ENCODE data around the gene ANXA6. TPM values are rescaled to one million over a fixed set of nuclear protein-coding genes. Genes with fewer than 3 reads are reported as not detected.

ANXA6 gene
- total RNA-seq, 2 experiments from 2014 or later, result 322 to 332 TPM

GRCh38 chr5:151140686-151141459 is 16.7 kb downstream of the ANXA6 start:
- ChIA-PET POLR2A (interaction anchor here (0.6 to 2.2 kb wide), 6 partner anchors 10 to 93 kb away, joined by 3 to 14 read pairs (median 4); no protein-coding TSS in a partner anchor), CTCF (interaction anchor here (0.8 to 19.2 kb wide), 11 partner anchors 10 to 377 kb away, joined by 3 to 216 read pairs (median 6); partner anchors contain the start of genes ANXA6 and TNIP1)

DNA sequence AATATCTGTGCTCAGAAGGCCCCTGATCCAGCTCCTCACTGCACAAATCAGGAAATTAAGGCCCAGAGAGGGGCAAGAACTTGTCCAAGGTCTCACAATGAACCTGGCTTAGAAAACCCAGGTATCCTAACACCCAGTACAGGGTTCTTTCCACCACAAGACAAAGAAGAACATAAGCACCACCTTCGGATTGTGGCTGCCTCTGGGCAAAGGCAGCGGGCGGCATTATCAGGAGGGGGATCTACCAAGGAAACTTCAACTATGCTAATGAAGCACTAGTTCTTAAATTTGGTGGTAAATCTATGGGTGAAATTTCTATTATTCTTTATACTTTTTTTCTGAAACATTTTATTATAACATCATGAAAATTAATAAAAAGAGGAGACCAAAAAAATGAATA is 17.9 kb downstream of the ANXA6 start:
- no peaks in the 10 kb centered on the region for H3K27me3 Mint-ChIP-seq
- H3K27ac Mint-ChIP-seq, result no peak overlapping the region
- DNase-seq (no peak), ATAC-seq (no peak)
- H3K36me3 Mint-ChIP-seq (ENCODE audit: low read depth), result peaks cover 67% of the 10 kb centered on the region
- ChIA-PET CTCF (interaction anchor here (0.6 to 27.2 kb wide), 7 partner anchors 9 to 357 kb away, joined by 3 to 685 read pairs (median 4); no protein-coding TSS in a partner anchor), POLR2A (no interaction called here)
- no peak overlapping the region for H3K4me3 Mint-ChIP-seq
- peaks cover 68% of the 10 kb centered on the region for H3K4me1 Mint-ChIP-seq
- no peaks in the 10 kb centered on the region for H3K9me3 Mint-ChIP-seq (ENCODE audit: low read depth)
- intact Hi-C loops (cut with DNase I, micrococcal nuclease), result no loop called here

More at GRCh38 chr5:151140686-151141459, 16.7 kb downstream of the ANXA6 start:
- ATAC-seq (no peak), DNase-seq (no peak)
- no peaks in the 10 kb centered on the region for H3K9me3 Mint-ChIP-seq (ENCODE audit: low read depth)
- peaks cover 78% of the 10 kb centered on the region for H3K4me1 Mint-ChIP-seq
- H3K27me3 Mint-ChIP-seq, result no peaks in the 10 kb centered on the region
- H3K27ac Mint-ChIP-seq, result peak overlapping the region; percentile 82
- intact Hi-C loops (cut with DNase I, micrococcal nuclease), result no loop called here
- H3K4me3 Mint-ChIP-seq, result peak overlapping the region; percentile 64
- H3K36me3 Mint-ChIP-seq (ENCODE audit: low read depth), result peaks cover 63% of the 10 kb centered on the region

- no peaks in the 10 kb centered on the region for H3K9me3 Mint-ChIP-seq (ENCODE audit: low read depth)
- H3K27me3 Mint-ChIP-seq, result no peaks in the 10 kb centered on the region
- peaks cover 73% of the 10 kb centered on the region for H3K36me3 Mint-ChIP-seq (ENCODE audit: low read depth)
- no peak for ATAC-seq
- ChIA-PET CTCF (interaction anchor here (0.6 to 27.2 kb wide), 6 partner anchors 9 to 357 kb away, joined by 3 to 685 read pairs (median 5); no protein-coding TSS in a partner anchor), POLR2A (no interaction called here)
- H3K27ac Mint-ChIP-seq, result peak overlapping the region; percentile 73
- no peak for DNase-seq
- intact Hi-C loops (cut with DNase I, micrococcal nuclease), result no loop called here
- H3K4me1 Mint-ChIP-seq, result peaks cover 64% of the 10 kb centered on the region
- no peak overlapping the region for H3K4me3 Mint-ChIP-seq
Observed at GRCh38 chr5:151139015-151139414, 18.6 kb downstream of the ANXA6 start.

DNA sequence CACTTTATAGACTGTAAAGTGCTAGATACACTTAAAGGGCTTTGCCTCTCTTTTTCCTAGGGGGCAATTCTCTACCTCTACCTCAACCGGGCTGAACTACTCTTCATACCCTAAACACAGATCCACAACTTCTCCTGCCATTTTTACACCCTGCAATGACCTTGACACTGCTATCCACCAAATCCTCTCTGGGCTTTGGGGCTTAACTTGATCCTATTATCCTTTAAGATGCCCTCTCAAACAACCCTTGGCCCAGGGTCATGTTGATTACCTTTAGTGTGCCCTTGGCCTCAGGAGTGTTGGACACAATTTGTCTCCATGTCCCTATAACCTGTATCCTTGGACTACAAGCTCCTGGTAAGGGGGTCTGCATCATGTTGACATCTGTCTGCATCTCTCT is 19.5 kb downstream of the ANXA6 start:
- POLR2A ChIA-PET, result no interaction called here
- no peak overlapping the region for H3K4me3 Mint-ChIP-seq
- no peaks in the 10 kb centered on the region for H3K27me3 Mint-ChIP-seq
- H3K36me3 Mint-ChIP-seq (ENCODE audit: low read depth), result peaks cover 77% of the 10 kb centered on the region
- H3K4me1 Mint-ChIP-seq, result peaks cover 62% of the 10 kb centered on the region
- ATAC-seq (no peak), DNase-seq (no peak)
- CTCF ChIA-PET, result interaction anchor here (0.6 to 27.2 kb wide), 4 partner anchors 11 to 253 kb away, joined by 3 to 685 read pairs (median 110); no protein-coding TSS in a partner anchor
- H3K27ac Mint-ChIP-seq, result peak overlapping the region; percentile 73
- intact Hi-C loops (cut with DNase I, micrococcal nuclease), result no loop called here
- no peaks in the 10 kb centered on the region for H3K9me3 Mint-ChIP-seq (ENCODE audit: low read depth)

- H3K36me3 Mint-ChIP-seq (ENCODE audit: low read depth), result peaks cover 81% of the 10 kb centered on the region
- no peaks in the 10 kb centered on the region for H3K9me3 Mint-ChIP-seq (ENCODE audit: low read depth)
- no peak overlapping the region for H3K4me3 Mint-ChIP-seq
- DNase-seq (no peak), ATAC-seq (no peak)
- ChIA-PET POLR2A (no interaction called here), CTCF (interaction anchor here (1.8 to 27.2 kb wide), 3 partner anchors 10 to 30 kb away, joined by 5 to 685 read pairs (median 216); no protein-coding TSS in a partner anchor)
- no peaks in the 10 kb centered on the region for H3K27me3 Mint-ChIP-seq
- H3K4me1 Mint-ChIP-seq, result peaks cover 60% of the 10 kb centered on the region
- peak overlapping the region; percentile 28 for H3K27ac Mint-ChIP-seq
- intact Hi-C loops (cut with DNase I, micrococcal nuclease), result no loop called here
Observed at GRCh38 chr5:151137067-151137825, 20.3 kb downstream of the ANXA6 start.

- H3K36me3 Mint-ChIP-seq (ENCODE audit: low read depth), result peaks cover 92% of the 10 kb centered on the region
- H3K27me3 Mint-ChIP-seq, result no peaks in the 10 kb centered on the region
- ATAC-seq (no peak), DNase-seq (no peak)
- H3K9me3 Mint-ChIP-seq (ENCODE audit: low read depth), result no peaks in the 10 kb centered on the region
- peaks cover 60% of the 10 kb centered on the region for H3K4me1 Mint-ChIP-seq
- no peak overlapping the region for H3K27ac Mint-ChIP-seq
- intact Hi-C loops (cut with DNase I, micrococcal nuclease), result no loop called here
- CTCF ChIA-PET, result interaction anchor here (0.7 to 27.2 kb wide), 4 partner anchors 7 to 33 kb away, joined by 3 to 685 read pairs (median 111); partner anchors contain the start of gene ANXA6
- no peak overlapping the region for H3K4me3 Mint-ChIP-seq
- POLR2A ChIA-PET, result interaction anchor here (0.7 kb wide), 1 partner anchor 157 kb away, joined by 4 read pairs; no protein-coding TSS in a partner anchor
Observed at GRCh38 chr5:151134228-151134627, 23.4 kb downstream of the ANXA6 start.

DNA sequence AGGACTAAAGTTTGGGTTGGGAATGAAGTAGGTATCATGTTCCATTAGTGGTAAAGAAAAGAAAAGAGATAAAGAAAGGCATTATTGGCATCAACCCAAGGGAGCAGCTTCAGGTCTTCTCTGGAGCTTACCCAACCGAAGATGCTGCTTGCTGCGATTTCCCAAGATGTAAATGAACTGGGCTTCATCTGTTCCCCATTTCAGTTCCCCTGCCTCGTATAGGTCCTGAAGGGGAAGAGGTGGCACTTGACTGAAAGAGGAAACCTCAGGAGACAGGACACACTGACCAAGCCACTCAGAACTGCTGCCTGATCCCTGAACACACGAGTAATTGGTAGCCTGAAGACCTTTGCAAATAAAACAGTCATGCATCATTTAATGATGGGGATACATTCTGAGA is 24.6 kb downstream of the ANXA6 start:
- Mint-ChIP-seq H3K4me3 (no peak overlapping the region), H3K27me3 (no peaks in the 10 kb centered on the region), H3K9me3 (ENCODE audit: low read depth) (no peaks in the 10 kb centered on the region), H3K27ac (no peak overlapping the region), H3K4me1 (peaks cover 59% of the 10 kb centered on the region), H3K36me3 (ENCODE audit: low read depth) (peaks cover 90% of the 10 kb centered on the region)
- POLR2A ChIA-PET, result interaction anchor here (2.3 kb wide), 1 partner anchor 18 kb away, joined by 10 read pairs; no protein-coding TSS in a partner anchor
- intact Hi-C loops (cut with DNase I, micrococcal nuclease), result no loop called here
- DNase-seq (no peak), ATAC-seq (no peak)
- CTCF ChIA-PET, result interaction anchor here (10.0 to 27.2 kb wide), 2 partner anchors 19 to 34 kb away, joined by 138 to 685 read pairs; no protein-coding TSS in a partner anchor

- ATAC-seq, result peak; percentile 56
- CTCF ChIA-PET, result interaction anchor here (0.6 to 27.2 kb wide), 4 partner anchors 12 to 465 kb away, joined by 4 to 685 read pairs (median 177); no protein-coding TSS in a partner anchor
- DNase-seq, result peak; percentile 23
- intact Hi-C loops (cut with DNase I, micrococcal nuclease), result no loop called here
- H3K4me3 Mint-ChIP-seq, result no peak overlapping the region
- POLR2A ChIA-PET, result interaction anchor here (1.3 to 2.3 kb wide), 2 partner anchors 20 to 23 kb away, joined by 3 to 10 read pairs; no protein-coding TSS in a partner anchor
- H3K27ac Mint-ChIP-seq, result peak overlapping the region; percentile 82
- no peaks in the 10 kb centered on the region for H3K27me3 Mint-ChIP-seq
- peaks cover 88% of the 10 kb centered on the region for H3K36me3 Mint-ChIP-seq (ENCODE audit: low read depth)
- no peaks in the 10 kb centered on the region for H3K9me3 Mint-ChIP-seq (ENCODE audit: low read depth)
- peaks cover 72% of the 10 kb centered on the region for H3K4me1 Mint-ChIP-seq
Observed at GRCh38 chr5:151130922-151131891, 26.4 kb downstream of the ANXA6 start.

- Mint-ChIP-seq H3K4me1 (peaks cover 80% of the 10 kb centered on the region), H3K9me3 (ENCODE audit: low read depth) (no peaks in the 10 kb centered on the region), H3K27ac (peak overlapping the region; percentile 82), H3K36me3 (ENCODE audit: low read depth) (peaks cover 86% of the 10 kb centered on the region), H3K27me3 (no peaks in the 10 kb centered on the region), H3K4me3 (no peak overlapping the region)
- CTCF ChIA-PET, result interaction anchor here (0.6 to 27.2 kb wide), 7 partner anchors 13 to 464 kb away, joined by 3 to 685 read pairs (median 6); no protein-coding TSS in a partner anchor
- DNase-seq (no peak), ATAC-seq (no peak)
- POLR2A ChIA-PET, result no interaction called here
- intact Hi-C loops (cut with DNase I, micrococcal nuclease), result no loop called here
Observed at GRCh38 chr5:151130235-151130921, 27.2 kb downstream of the ANXA6 start.

GRCh38 chr5:151128817-151129216 is 28.8 kb downstream of the ANXA6 start:
- peak overlapping the region; percentile 55 for H3K27ac Mint-ChIP-seq
- DNase-seq (peak; percentile 42), ATAC-seq (no peak)
- ChIA-PET CTCF (interaction anchor here (0.6 to 27.2 kb wide), 9 partner anchors 14 to 110 kb away, joined by 3 to 685 read pairs (median 4); no protein-coding TSS in a partner anchor), POLR2A (interaction anchor here (0.7 to 1.4 kb wide), 4 partner anchors 11 to 100 kb away, joined by 3 to 5 read pairs (median 4); no protein-coding TSS in a partner anchor)
- peaks cover 93% of the 10 kb centered on the region for H3K4me1 Mint-ChIP-seq
- H3K36me3 Mint-ChIP-seq (ENCODE audit: low read depth), result peaks cover 85% of the 10 kb centered on the region
- no peaks in the 10 kb centered on the region for H3K27me3 Mint-ChIP-seq
- H3K9me3 Mint-ChIP-seq (ENCODE audit: low read depth), result no peaks in the 10 kb centered on the region
- intact Hi-C loops (cut with DNase I, micrococcal nuclease), result loop anchor here in 1 of 2 experiments (5.0 kb wide), 1 partner anchor 188 kb away; no protein-coding TSS in a partner anchor
- no peak overlapping the region for H3K4me3 Mint-ChIP-seq

Measured in activated CD4-positive, alpha-beta T cell treated with anti-CD3 and anti-CD28 coated beads for 36 hours (primary cell).